IMR-90 (cell line): ENCODE data around the gene LRFN2. TPM values are rescaled to one million over a fixed set of nuclear protein-coding genes. Genes with fewer than 3 reads are reported as not detected.

Experiments used
- ATAC-seq: fragments of 200-7000 bp; cut with Tn5 transposase; 2 replicates; pipeline ENCODE4 v1.9.1; 2020; ENCODE audit warnings: low read depth, mild to moderate bottlenecking, moderate library complexity
- BruUV-seq: library from RNA; stranded (reverse); fragments of 400-500 nt; replicated peaks from 2 replicates; lab custom pipeline; 2021; lab: Mats Ljungman, UMichigan
- CTCF ChIA-PET: fragments of 300-600 bp; formaldehyde crosslinking; extraction: SDS; loops from one replicate; lab custom pipeline; 2021; ENCODE audit warnings: antibody characterized with exemption; lab: Yijun Ruan, JAX
- POLR2A ChIA-PET: fragments of 300-600 bp; sonication (Branson Sonifier 250); formaldehyde crosslinking; loops from one replicate; lab custom pipeline; 2022; ENCODE audit warnings: antibody characterized with exemption; ENCODE audit not compliant: unreplicated experiment; lab: Charles Lee
- DNase-seq: peaks from one replicate; pipeline ENCODE4 v3.0.0; 2013
- H2AFZ ChIP-seq: replicated peaks from 2 replicates; pipeline ENCODE3; 2013; ENCODE audit warnings: low read length, mild to moderate bottlenecking; ENCODE audit not compliant: poor library complexity
- H2AK5ac ChIP-seq: 2 replicates; pipeline ENCODE4 v1.6.1; 2013; ENCODE audit warnings: low read depth, low read length, inconsistent platforms
- H2AK9ac ChIP-seq: replicated peaks from 2 replicates; pipeline ENCODE3; 2013; ENCODE audit warnings: mild to moderate bottlenecking, low read depth, low read length, moderate library complexity; ENCODE audit not compliant: poor library complexity
- H2BK120ac ChIP-seq: 2 replicates; pipeline ENCODE4 v1.6.1; 2013; ENCODE audit warnings: low read depth, low read length, inconsistent platforms
- H2BK15ac ChIP-seq: 3 replicates; pipeline ENCODE4 v1.6.1; 2013; ENCODE audit warnings: low read depth, low read length, inconsistent platforms
- H2BK20ac ChIP-seq: 2 replicates; pipeline ENCODE4 v1.6.1; 2013; ENCODE audit warnings: low read depth, mild to moderate bottlenecking, inconsistent platforms, low read length, moderate library complexity
- H2BK5ac ChIP-seq: 2 replicates; pipeline ENCODE4 v1.6.1; 2013; ENCODE audit warnings: mild to moderate bottlenecking, low read depth, low read length, inconsistent platforms; ENCODE audit not compliant: poor library complexity, severe bottlenecking
- H3K14ac ChIP-seq: replicated peaks from 2 replicates; pipeline ENCODE4 v1.6.1; 2013; ENCODE audit warnings: low read depth, low read length, inconsistent platforms
- H3K18ac ChIP-seq: 2 replicates; pipeline ENCODE4 v1.6.1; 2013; ENCODE audit warnings: low read depth, low read length, control low read depth
- H3K23ac ChIP-seq: 2 replicates; pipeline ENCODE4 v1.6.1; 2013; ENCODE audit warnings: low read depth, low read length, inconsistent platforms
- H3K27ac ChIP-seq: 2 replicates; pipeline ENCODE4 v1.5.1; 2013; ENCODE audit warnings: mild to moderate bottlenecking, control low read depth, low read length; ENCODE audit not compliant: insufficient read depth
- H3K27me3 ChIP-seq: 2 replicates; pipeline ENCODE4 v1.6.1; 2013; ENCODE audit warnings: low read length; ENCODE audit not compliant: control insufficient read depth, insufficient read depth
- H3K36me3 ChIP-seq: 2 replicates; pipeline ENCODE4 v1.6.1; 2013; ENCODE audit warnings: low read length, mixed read lengths; ENCODE audit not compliant: control insufficient read depth, insufficient read depth
- H3K4ac ChIP-seq: 2 replicates; pipeline ENCODE4 v1.6.1; 2013; ENCODE audit warnings: low read depth, low read length, inconsistent platforms
- H3K4me1 ChIP-seq: 2 replicates; pipeline ENCODE4 v1.6.1; 2013; ENCODE audit warnings: low read length, mixed read lengths; ENCODE audit not compliant: control insufficient read depth, insufficient read depth
- H3K4me2 ChIP-seq: 2 replicates; pipeline ENCODE4 v1.6.1; 2013; ENCODE audit warnings: low read depth, mild to moderate bottlenecking, control low read depth, low read length, moderate library complexity
- H3K4me3 ChIP-seq: 2 replicates; pipeline ENCODE4 v1.5.1; 2013; ENCODE audit warnings: low read depth, mild to moderate bottlenecking, control low read depth, low read length, moderate library complexity; ENCODE audit not compliant: insufficient read depth
- H3K56ac ChIP-seq: 2 replicates; pipeline ENCODE4 v1.6.1; 2013; ENCODE audit warnings: low read length, inconsistent platforms; ENCODE audit not compliant: insufficient read depth; ENCODE audit errors: extremely low read depth
- H3K79me1 ChIP-seq, 2 experiments: 2 replicates each; pipeline ENCODE4 v1.6.1; 2013; ENCODE audit warnings: low read length in 2 of 2, inconsistent platforms in 1 of 2, low read depth in 1 of 2
- H3K9ac ChIP-seq: 2 replicates; pipeline ENCODE4 v1.6.1; 2013; ENCODE audit warnings: low read depth, low read length, control low read depth
- H3K9me1 ChIP-seq: 2 replicates; pipeline ENCODE4 v1.6.1; 2013; ENCODE audit warnings: low read length, inconsistent platforms; ENCODE audit not compliant: insufficient read depth
- H3K9me3 ChIP-seq: 2 replicates; pipeline ENCODE4 v1.6.1; 2013; ENCODE audit warnings: low read length; ENCODE audit not compliant: control insufficient read depth, insufficient read depth
- H4K20me1 ChIP-seq: 2 replicates; pipeline ENCODE4 v1.6.1; 2013; ENCODE audit warnings: low read length, inconsistent platforms; ENCODE audit not compliant: insufficient read depth
- H4K5ac ChIP-seq: 2 replicates; pipeline ENCODE4 v1.6.1; 2013; ENCODE audit warnings: mild to moderate bottlenecking, low read depth, low read length, control low read depth
- H4K8ac ChIP-seq, 2 experiments: 2 replicates each; pipeline ENCODE4 v1.6.1; 2013; ENCODE audit warnings: low read depth in 2 of 2, low read length in 2 of 2, control low read depth in 1 of 2, inconsistent platforms in 1 of 2
- H4K91ac ChIP-seq: 2 replicates; pipeline ENCODE4 v1.6.1; 2013; ENCODE audit warnings: low read depth, low read length, inconsistent platforms; ENCODE audit not compliant: insufficient read depth
- MAZ ChIP-seq: IDR thresholded peaks from 2 replicates; pipeline ENCODE4 v1.6.1; 2012; ENCODE audit warnings: low read depth, mild to moderate bottlenecking, low read length, improper control_type of control experiment, moderate library complexity, borderline replicate concordance
- MXI1 ChIP-seq: IDR thresholded peaks from 2 replicates; pipeline ENCODE4 v1.6.1; 2012; ENCODE audit warnings: low read depth, mild to moderate bottlenecking, low read length, moderate library complexity, borderline replicate concordance
- POLR2A ChIP-seq: IDR thresholded peaks from 2 replicates; pipeline ENCODE4 v1.6.1; 2012; ENCODE audit warnings: mild to moderate bottlenecking, low read depth, low read length
- SMC3 ChIP-seq: fragments of 150-350 bp; IDR thresholded peaks from 2 replicates; pipeline ENCODE4 v1.6.1; 2016; ENCODE audit warnings: low read depth, mild to moderate bottlenecking, antibody characterized with exemption, low read length, moderate library complexity
- USF2 ChIP-seq: fragments of 150-350 bp; IDR thresholded peaks from 2 replicates; pipeline ENCODE4 v1.6.1; 2017; ENCODE audit warnings: mild to moderate bottlenecking, antibody characterized with exemption, low read length, low read depth
- WGBS, 2 experiments: methylation state at CpG; one replicate each; pipeline versions ENCODE4 v1.1.5 to v1.1.7; 2013; ENCODE audit warnings: missing lambda C conversion rate in 2 of 2; ENCODE audit not compliant: insufficient read length in 1 of 2; ENCODE audit errors: extremely low coverage in 2 of 2; 5-methylcytosine and 5-hydroxymethylcytosine counted together
- dilution Hi-C: fragments of 300-500 bp; cut with HindIII; formaldehyde crosslinking; loops from one replicate; pipeline ENCODE4 v1.14.3; 2018; ENCODE audit warnings: low sequenced_read_pairs; ENCODE audit not compliant: unreplicated experiment
- in situ Hi-C: fragments of 300-500 bp; cut with MboI; formaldehyde crosslinking; loops from 3 replicates; pipeline ENCODE4 v1.14.3; 2019; ENCODE audit warnings: low sequenced_read_pairs, inconsistent platforms, mixed read lengths
- intact Hi-C: fragments of 100-400 bp; cut with micrococcal nuclease; formaldehyde crosslinking; loops from 2 replicates; pipeline ENCODE4 v1.10.0; 2022
- polyA plus RNA-seq, 3 experiments: library from polyadenylated mRNA; depleted of rRNA; stranded (reverse); fragments of >200 nt; gene quantifications; 2 replicates each; pipeline ENCODE4 v1.2.3, GENCODE V29; 2012; ENCODE audit warnings: low replicate concordance in 1 of 3
- total RNA-seq: library from RNA; depleted of rRNA; stranded (reverse); fragments of >200 nt; gene quantifications from 2 replicates; pipeline ENCODE4 v1.2.3, GENCODE V29; 2012

LRFN2 gene
- total and polyA plus RNA-seq, 2 of the 4 experiments (the other 2 are of a cell fraction) = not detected

- Histone ChIP-seq H3K4ac (no peak overlapping the region), H2BK20ac (no peak overlapping the region), H3K4me3 (no peak overlapping the region), H3K4me1 (no peaks in the 10 kb centered on the region), H3K56ac (no peak overlapping the region), H3K27me3 (no peaks in the 10 kb centered on the region), H3K79me1 (no peaks in the 10 kb centered on the region), H2BK5ac (no peak overlapping the region), H2AK9ac (no peak overlapping the region), H3K23ac (no peak overlapping the region), H3K27ac (no peak overlapping the region), H3K9me3 (no peaks in the 10 kb centered on the region), H3K14ac (no peak overlapping the region), H3K36me3 (no peaks in the 10 kb centered on the region), H3K18ac (no peak overlapping the region), H2BK120ac (no peak overlapping the region), H4K8ac (no peak overlapping the region), H4K5ac (no peak overlapping the region), H2AK5ac (no peak overlapping the region), H3K9ac (no peak overlapping the region), H4K91ac (no peak overlapping the region), H4K20me1 (no peaks in the 10 kb centered on the region), H3K9me1 (no peaks in the 10 kb centered on the region), H3K4me2 (no peak overlapping the region), H2AFZ (no peak overlapping the region), H2BK15ac (no peak overlapping the region)
- BruUV-seq = no TSS peak
- CTCF ChIA-PET = no interaction called here
- no peak for DNase-seq
- in situ Hi-C loops = no loop called here
- no peak for TF ChIP-seq POLR2A
- no peak for TF ChIP-seq MXI1
- no peak for TF ChIP-seq SMC3
- no peak for TF ChIP-seq USF2
- no peak for TF ChIP-seq MAZ
- ATAC-seq = no peak
- WGBS, 2 experiments = no CpG with 5 or more reads among the region's 1 CpG
- POLR2A ChIA-PET = no interaction called here
- dilution Hi-C loops = no loop called here
- intact Hi-C loops = no loop called here
Observed at GRCh38 chr6:40376113-40376650, 211.0 kb downstream of the LRFN2 start.
